ENCODE measurements around the gene TMEM59. TPM values are rescaled to one million over a fixed set of nuclear protein-coding genes. Genes with fewer than 3 reads are reported as not detected.

TMEM59 gene
- total RNA-seq, 2 experiments from 2014 or later: 93.4 to 109 TPM

Small RNA genes lying within 50 kb of the gene (microRNA-seq; reads per million reads assigned to microRNA genes)
- 4.5 reads per million, percentile 20 among the genes with 10 or more reads in this experiment for gene MIR4781 (ENCODE audit: borderline microRNAs expressed, borderline replicate concordance)

Other genes with a start within 250 kb of the TMEM59 start
- 10 to 100 TPM; 39.6 to 43.9 TPM for gene NDC1, start 214.9 kb downstream of the TMEM59 start, total RNA-seq
- 10 to 100 TPM; 13.2 to 15.6 TPM for gene YIPF1, start 163.4 kb downstream of the TMEM59 start, total RNA-seq
- not detected for gene DIO1, start 159.0 kb downstream of the TMEM59 start, total RNA-seq
- 10 to 100 TPM; 60.5 to 63.5 TPM for gene IFT25, start 107.5 kb downstream of the TMEM59 start, total RNA-seq
- gene LRRC42, start 106.9 kb downstream of the TMEM59 start, total RNA-seq: 10 to 100 TPM; 26.7 to 29.6 TPM
- gene LDLRAD1, start 35.0 kb downstream of the TMEM59 start, total RNA-seq: not detected
- gene TCEANC2, start 404 bp upstream of the TMEM59 start, total RNA-seq: 10 to 100 TPM; 11.1 to 11.2 TPM
- gene CDCP2, start 99.8 kb upstream of the TMEM59 start, total RNA-seq: under 1 TPM in 1 of 2 experiments, not detected in 1; 0.18 TPM
- gene CYB5RL, start 146.8 kb upstream of the TMEM59 start, total RNA-seq: 10 to 100 TPM; 11.4 to 12.6 TPM
- 100 to 1,000 TPM; 194 to 198 TPM for gene MRPL37, start 147.0 kb upstream of the TMEM59 start, total RNA-seq

Data from activated CD8-positive, alpha-beta T cell treated with anti-CD3 and anti-CD28 coated beads for 36 hours (primary cell).